Epidermal melanocyte (primary cell): ENCODE data around the gene CEP120.
"Not testable (repeated sequence)": the region's sequence is repeated elsewhere in the genome, so short reads cannot be mapped to it uniquely, and the experiment has no call there.

Experiments
- DNase-seq: peaks from one replicate; pipeline ENCODE4 v3.0.0; 2011; ENCODE audit warnings: low spot score; ENCODE audit not compliant: insufficient read length

CEP120 gene

GRCh38 chr5:123389794-123390193 is 33.4 kb downstream of the CEP120 start:
- DNase-seq: no peak

GRCh38 chr5:123387313-123387712 is 35.9 kb downstream of the CEP120 start:
- no peak for DNase-seq

GRCh38 chr5:123382252-123382651 is 41.0 kb downstream of the CEP120 start:
- DNase-seq: no peak

- no peak for DNase-seq
These were observed 51.5 kb downstream of the CEP120 start for GRCh38 chr5:123371575-123372179.

- DNase-seq: no peak
These were observed 53.7 kb downstream of the CEP120 start for GRCh38 chr5:123369371-123369968.

- no peak for DNase-seq
These were observed 55.5 kb downstream of the CEP120 start for GRCh38 chr5:123367739-123368138.

GRCh38 chr5:123365156-123365555 is 58.0 kb downstream of the CEP120 start:
- no peak for DNase-seq

GRCh38 chr5:123364441-123365155 is 58.6 kb downstream of the CEP120 start:
- no peak for DNase-seq

DNA sequence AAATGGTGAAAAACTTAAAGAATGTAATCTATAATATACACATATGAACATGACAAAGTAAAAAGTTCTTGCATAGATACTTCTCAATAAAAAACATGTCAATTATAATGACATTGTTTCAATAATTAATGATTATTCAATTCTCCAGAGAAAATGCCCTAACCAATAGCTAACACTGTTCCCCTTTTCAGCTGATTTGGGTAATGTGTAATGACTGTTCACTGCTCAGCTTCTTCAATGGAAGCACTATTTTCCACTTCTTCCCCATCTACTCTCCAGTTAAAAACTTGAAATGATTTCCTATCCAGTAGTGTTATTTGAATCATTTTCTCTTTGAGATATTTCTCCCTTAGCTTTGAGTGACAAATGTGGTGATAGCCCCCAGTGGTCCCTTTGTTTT is 62.3 kb downstream of the CEP120 start:
- DNase-seq: no peak

- no peak for DNase-seq
These were observed 63.0 kb downstream of the CEP120 start for GRCh38 chr5:123360201-123360571.

DNA sequence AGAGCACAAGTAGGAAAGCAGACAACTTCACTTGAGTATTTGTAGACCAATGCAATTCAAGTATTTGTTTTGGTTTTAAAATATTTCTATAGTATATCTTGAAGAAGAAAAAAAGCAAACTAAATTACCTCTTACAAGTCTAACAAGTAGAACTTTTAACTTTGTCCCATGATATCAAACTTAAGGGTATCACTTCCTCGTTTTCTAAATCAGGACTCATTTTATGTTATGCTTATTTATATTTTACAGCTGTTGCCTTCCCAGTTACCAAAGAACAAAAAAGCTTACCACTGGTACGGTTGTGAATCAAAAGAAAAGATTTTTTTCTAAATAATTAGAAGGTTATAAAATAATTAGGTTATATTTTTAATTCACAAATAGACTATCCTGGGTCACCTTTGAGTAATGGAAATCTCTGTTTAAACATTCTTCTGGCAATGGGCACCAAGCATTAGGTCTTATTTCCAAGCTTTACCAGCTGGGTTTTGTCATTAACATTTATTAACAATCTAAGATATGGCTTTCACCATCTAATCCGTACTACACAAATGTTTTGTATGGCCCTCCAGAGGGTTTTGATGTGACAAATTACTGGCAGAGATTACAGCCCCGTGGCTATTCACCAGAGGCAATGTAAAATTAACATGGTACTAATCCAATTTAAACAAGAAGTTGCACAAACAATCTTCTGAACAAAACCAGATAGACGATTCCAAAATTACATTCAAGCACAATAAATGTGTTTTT is 63.6 kb downstream of the CEP120 start:
- DNase-seq: no peak

DNA sequence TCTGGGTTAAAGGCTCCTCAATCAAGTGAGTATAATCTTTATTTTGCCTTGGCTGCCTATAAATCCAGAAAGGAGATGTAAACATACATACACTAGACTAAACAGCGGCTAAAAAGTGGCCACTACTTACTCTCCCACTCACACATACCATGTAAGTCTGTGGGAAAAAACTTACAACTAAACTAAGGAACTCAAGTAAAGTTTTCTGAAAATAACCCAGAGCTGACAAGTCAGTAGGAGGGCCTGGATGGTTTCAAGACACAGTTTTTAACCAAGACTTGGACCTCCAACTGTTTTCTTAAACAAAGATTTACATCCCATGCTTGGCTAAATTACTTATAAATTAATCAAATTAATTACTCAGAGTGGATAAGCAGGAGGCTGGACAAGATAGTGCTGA is 64.5 kb downstream of the CEP120 start:
- DNase-seq: no peak

GRCh38 chr5:123358304-123358703 is 64.9 kb downstream of the CEP120 start:
- DNase-seq: no peak

- DNase-seq: no peak
These were observed 71.4 kb downstream of the CEP120 start for GRCh38 chr5:123351820-123352219.

GRCh38 chr5:123351240-123351639 is 72.0 kb downstream of the CEP120 start:
- no peak for DNase-seq

GRCh38 chr5:123350742-123351141 is 72.5 kb downstream of the CEP120 start:
- no peak for DNase-seq

GRCh38 chr5:123344816-123345426 is 78.3 kb downstream of the CEP120 start:
- no peak for DNase-seq

DNA sequence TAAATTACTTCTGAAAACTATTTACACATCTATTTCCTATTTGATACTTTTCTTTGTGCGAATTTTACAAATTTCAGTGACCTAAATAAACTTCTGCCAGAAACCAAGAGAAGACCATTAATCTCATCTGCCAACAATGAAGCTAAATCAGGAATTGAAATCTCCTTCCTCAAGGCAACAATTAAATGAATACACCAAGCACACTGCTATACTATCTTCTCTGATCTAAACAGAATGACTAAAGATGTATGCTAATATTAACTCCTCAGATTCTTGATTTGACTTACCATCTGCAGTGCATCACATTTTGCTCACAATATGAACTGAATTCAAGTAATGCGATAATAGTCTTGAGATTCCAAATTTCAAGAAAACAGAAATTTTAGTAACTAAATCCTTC is 82.3 kb downstream of the CEP120 start:
- no peak for DNase-seq

DNA sequence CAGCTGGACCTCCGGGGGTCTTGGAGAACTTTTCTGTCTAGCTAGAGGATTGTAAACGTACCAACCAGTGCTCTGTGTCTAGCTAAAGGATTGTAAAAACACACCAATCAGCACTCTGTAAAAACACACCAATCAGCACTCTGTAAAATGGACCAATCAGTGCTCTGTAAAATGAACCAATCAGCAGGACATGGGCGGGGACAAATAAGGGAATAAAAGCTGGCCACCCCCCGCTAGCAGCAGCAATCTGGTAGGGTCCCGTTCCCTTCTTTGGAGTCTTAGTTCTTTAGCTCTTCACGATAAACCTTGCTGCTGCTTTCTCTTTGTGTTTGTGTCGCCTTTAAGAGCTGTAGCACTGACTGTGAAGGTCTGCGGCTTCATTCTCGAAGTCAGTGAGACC is 114.8 kb downstream of the CEP120 start:
- not testable (repeated sequence) for DNase-seq

DNA sequence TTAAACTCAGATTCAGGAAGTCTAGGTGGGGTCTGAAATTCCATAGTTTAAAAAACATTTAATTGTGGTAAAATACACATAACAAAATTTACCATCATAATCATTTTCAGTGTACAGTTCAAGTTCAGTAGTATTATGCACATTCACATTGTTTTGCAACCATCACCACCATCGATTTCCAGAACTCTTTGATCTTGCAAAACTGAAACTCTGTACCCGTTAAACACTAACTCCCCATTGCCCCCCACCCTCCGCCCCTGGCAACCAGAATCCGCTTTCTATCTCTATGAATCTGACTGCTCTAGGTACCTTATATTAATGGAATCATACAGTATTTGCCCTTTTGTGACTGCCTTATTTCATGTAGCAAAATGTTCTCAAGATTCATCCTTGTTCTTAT is 117.5 kb downstream of the CEP120 start:
- DNase-seq: no peak

DNA sequence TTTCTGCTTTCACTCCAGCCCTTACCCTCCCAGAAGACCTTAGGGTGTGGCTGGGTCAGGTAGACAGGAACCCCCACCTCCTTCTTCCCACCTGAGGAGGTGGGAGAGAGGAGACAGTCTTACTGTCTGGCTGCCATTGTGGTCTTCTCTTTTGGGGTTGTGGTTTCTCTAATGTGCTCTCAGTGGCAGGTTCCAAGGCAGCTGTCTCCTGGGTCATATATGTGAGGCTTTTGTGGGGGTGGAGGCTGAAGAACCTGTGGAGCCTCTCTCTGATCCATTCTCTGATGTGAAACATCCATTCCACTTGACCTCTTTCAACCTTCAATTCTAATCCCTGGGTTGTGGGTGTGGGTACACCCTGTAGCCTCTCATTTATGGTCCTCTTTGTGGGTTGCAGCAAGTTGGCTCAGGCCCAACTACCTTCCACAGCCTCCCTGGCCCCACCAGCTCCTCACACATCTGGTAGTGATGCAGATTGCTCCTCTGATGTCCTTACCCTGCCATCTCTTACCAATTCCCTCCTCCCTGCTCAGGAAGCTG is 118.4 kb downstream of the CEP120 start:
- no peak for DNase-seq

DNA sequence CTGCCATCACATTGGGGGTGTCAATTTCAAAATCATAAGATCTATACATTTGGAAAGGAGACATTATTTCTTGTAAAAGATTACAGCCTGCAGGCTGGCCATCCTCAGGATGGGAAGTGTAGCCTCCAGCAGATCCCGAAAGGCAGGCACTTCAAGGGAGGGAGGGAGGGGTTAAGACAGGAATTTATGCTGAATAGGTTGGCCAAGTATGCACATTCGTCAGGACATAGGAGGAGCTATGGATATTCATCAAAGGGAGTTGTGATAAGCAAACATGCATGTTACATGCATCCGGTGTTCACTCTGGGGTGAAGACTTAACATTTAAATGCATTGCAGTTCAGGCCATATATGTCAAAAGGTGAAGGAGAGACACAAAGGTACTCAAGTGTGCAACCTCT is 119.4 kb downstream of the CEP120 start:
- no peak for DNase-seq
